Fibroblast of pulmonary artery (primary cell): ENCODE data around the gene MAGI2.
A peak's percentile ranks its signal among the peaks of the same experiment; 100 is the strongest.

Experiments used
- DNase-seq: peaks from one replicate; pipeline ENCODE4 v3.0.0-alpha.2; 2010; ENCODE audit warnings: low read depth
- H3K4me3 ChIP-seq: replicated peaks from 2 replicates; pipeline ENCODE4 v1.5.1; 2011; ENCODE audit warnings: low read depth, mild to moderate bottlenecking, control low read depth, low read length, moderate library complexity
- CTCF ChIP-seq: IDR thresholded peaks from 2 replicates; pipeline ENCODE4 v1.5.1; 2011; ENCODE audit warnings: mild to moderate bottlenecking, control low read depth, low read length, inconsistent platforms; ENCODE audit errors: missing control alignments

MAGI2 gene

GRCh38 chr7:79217468-79217867 is 236.0 kb downstream of the MAGI2 start:
- DNase-seq, result no peak

GRCh38 chr7:79216236-79216635 is 237.2 kb downstream of the MAGI2 start:
- DNase-seq, result no peak
- TF ChIP-seq CTCF, result no peak
- H3K4me3 ChIP-seq, result no peak overlapping the region

More at GRCh38 chr7:79217468-79217867, 236.0 kb downstream of the MAGI2 start:
- H3K4me3 ChIP-seq, result no peak overlapping the region
- no peak for TF ChIP-seq CTCF

DNA sequence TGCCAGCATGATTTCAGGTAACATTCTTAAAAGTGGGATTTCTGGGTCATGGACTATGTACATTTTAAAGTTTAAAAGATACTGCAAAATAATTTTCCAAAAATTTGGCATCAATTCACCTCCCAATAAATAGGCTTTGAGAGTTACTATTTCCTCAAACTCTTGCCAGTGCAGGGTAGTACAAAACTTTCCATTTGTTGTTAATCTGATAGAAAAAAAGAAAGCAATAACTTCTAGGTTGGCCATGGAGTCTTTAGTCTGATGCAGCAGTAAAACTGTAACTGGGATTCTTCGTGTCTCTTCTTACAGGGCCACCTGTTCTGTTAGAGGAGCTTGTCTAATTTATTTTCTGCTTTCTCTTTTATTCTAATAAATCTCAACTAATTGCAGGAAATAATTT is 241.1 kb downstream of the MAGI2 start:
- no peak for TF ChIP-seq CTCF
- no peak overlapping the region for H3K4me3 ChIP-seq
- no peak for DNase-seq

DNA sequence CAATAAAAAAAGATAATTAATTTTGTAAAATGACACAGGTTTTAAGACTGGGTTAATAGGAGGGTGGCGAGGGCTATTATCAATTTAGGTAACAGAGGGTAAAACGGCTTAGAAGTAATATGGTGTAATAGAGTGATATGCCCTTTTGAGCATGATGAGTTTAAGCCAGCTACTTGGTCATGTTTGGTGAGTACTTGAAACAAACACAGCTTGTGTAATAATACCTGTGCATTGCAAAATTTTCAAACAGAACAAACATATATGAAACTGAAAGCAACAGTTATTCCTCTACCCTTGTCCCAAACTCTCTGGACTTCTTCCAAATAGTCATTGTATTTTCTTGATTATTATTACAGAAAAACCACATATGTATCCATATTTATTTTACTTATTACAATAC is 241.7 kb downstream of the MAGI2 start:
- H3K4me3 ChIP-seq, result no peak overlapping the region
- peak; percentile 6 for DNase-seq

GRCh38 chr7:79199961-79200360 is 253.5 kb downstream of the MAGI2 start:
- no peak overlapping the region for H3K4me3 ChIP-seq
- DNase-seq, result no peak

More for the DNA sequence above, 241.7 kb downstream of the MAGI2 start:
- no peak for TF ChIP-seq CTCF

DNA sequence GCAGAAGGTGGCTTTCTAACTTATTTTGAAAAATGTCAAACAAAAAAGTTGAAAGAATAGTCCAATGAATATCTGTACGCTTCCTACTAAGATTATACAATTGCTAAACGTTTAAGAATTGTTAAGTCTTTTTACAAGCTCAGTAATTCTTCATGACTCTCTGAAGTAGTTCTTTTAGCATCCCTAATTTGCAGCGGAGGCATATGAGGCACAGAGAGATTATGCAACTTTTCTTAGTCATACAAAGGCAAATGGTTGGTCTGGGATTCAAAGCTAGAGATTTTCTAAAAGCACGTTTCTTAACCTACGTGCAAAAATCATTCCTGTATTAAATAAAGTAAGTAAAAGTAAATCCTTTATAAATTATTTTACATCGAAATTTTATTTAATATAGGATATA is 254.2 kb downstream of the MAGI2 start:
- DNase-seq, result peak; percentile 4
- TF ChIP-seq CTCF, result no peak

More at GRCh38 chr7:79199961-79200360, 253.5 kb downstream of the MAGI2 start:
- no peak for TF ChIP-seq CTCF

DNA sequence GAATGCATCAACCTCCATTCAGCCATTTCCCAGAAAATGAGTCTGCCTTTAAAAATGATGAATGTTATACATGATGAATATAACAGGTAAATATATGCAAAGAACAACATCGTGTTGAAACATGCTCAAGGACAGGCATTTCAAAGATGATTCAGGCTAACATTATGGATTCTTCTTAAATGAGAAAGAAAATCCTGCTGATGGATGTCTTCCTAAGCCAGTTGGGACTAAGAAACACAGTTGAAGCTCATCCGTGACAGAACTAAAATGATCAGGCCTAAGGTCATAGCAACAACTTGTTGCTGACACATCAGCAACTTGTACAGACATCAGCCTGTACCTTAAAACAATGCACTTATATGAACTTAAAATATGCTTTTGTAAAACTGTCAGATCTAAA is 267.9 kb downstream of the MAGI2 start:
- no peak for TF ChIP-seq CTCF
- no peak overlapping the region for H3K4me3 ChIP-seq
- no peak for DNase-seq

More for the DNA sequence above, 254.2 kb downstream of the MAGI2 start:
- no peak overlapping the region for H3K4me3 ChIP-seq
